ENCODE results near the gene CCDC9B. TPM values are rescaled to one million over a fixed set of nuclear protein-coding genes. Genes with fewer than 3 reads are reported as not detected.

CCDC9B gene
- total RNA-seq, 2 donors from 2014 or later, result 31.8 to 32.2 TPM

GRCh38 chr15:40339621-40339945 is 1.2 kb downstream of the CCDC9B start:
- TF ChIP-seq, protein P1, sequence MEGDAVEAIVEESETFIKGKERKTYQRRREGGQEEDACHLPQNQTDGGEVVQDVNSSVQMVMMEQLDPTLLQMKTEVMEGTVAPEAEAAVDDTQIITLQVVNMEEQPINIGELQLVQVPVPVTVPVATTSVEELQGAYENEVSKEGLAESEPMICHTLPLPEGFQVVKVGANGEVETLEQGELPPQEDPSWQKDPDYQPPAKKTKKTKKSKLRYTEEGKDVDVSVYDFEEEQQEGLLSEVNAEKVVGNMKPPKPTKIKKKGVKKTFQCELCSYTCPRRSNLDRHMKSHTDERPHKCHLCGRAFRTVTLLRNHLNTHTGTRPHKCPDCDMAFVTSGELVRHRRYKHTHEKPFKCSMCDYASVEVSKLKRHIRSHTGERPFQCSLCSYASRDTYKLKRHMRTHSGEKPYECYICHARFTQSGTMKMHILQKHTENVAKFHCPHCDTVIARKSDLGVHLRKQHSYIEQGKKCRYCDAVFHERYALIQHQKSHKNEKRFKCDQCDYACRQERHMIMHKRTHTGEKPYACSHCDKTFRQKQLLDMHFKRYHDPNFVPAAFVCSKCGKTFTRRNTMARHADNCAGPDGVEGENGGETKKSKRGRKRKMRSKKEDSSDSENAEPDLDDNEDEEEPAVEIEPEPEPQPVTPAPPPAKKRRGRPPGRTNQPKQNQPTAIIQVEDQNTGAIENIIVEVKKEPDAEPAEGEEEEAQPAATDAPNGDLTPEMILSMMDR (IDR thresholded peaks at IDR 0.05), result peak in 1 of 2 donors; percentile 47
- Histone ChIP-seq H3K4me3 (peak overlapping the region; percentile 41 to 48), H3K27ac (peak overlapping the region; percentile 96 to 97), H3K4me1 (peaks cover 0 to 97% of the 10 kb centered on the region in 2 donors), H3K36me3 (peaks cover 26% of the 10 kb centered on the region), H3K9me3 (no peaks in the 10 kb centered on the region), H3K27me3 (no peaks in the 10 kb centered on the region)
- no peak for DNase-seq (ENCODE audit: low spot score)

GRCh38 chr15:40338921-40339620 is 1.7 kb downstream of the CCDC9B start:
- peaks cover 0 to 97% of the 10 kb centered on the region in 2 donors for H3K4me1 ChIP-seq
- peak overlapping the region; percentile 96 to 97 for H3K27ac ChIP-seq
- TF ChIP-seq, protein P1 (IDR thresholded peaks at IDR 0.05), result no peak
- H3K36me3 ChIP-seq, result peaks cover 26% of the 10 kb centered on the region
- no peaks in the 10 kb centered on the region for H3K9me3 ChIP-seq
- H3K27me3 ChIP-seq, result no peaks in the 10 kb centered on the region
- H3K4me3 ChIP-seq, result peak overlapping the region; percentile 41 to 48
- DNase-seq (ENCODE audit: low spot score), result no peak

- H3K4me1 ChIP-seq, result peaks cover 0 to 95% of the 10 kb centered on the region in 2 donors
- no peaks in the 10 kb centered on the region for H3K27me3 ChIP-seq
- peaks cover 26% of the 10 kb centered on the region for H3K36me3 ChIP-seq
- TF ChIP-seq, protein P1 (IDR thresholded peaks at IDR 0.05), result peak; percentile 35 to 78
- H3K27ac ChIP-seq, result peak overlapping the region; percentile 96 to 97
- H3K9me3 ChIP-seq, result no peaks in the 10 kb centered on the region
- peak; percentile 78 for DNase-seq (ENCODE audit: low spot score)
- peak overlapping the region in 1 of 2 donors; percentile 48 for H3K4me3 ChIP-seq
These were observed 2.6 kb downstream of the CCDC9B start for GRCh38 chr15:40338041-40338657.

- Histone ChIP-seq H3K27ac (peak overlapping the region; percentile 96 to 97), H3K9me3 (no peaks in the 10 kb centered on the region), H3K36me3 (peaks cover 26% of the 10 kb centered on the region), H3K4me3 (no peak overlapping the region), H3K27me3 (no peaks in the 10 kb centered on the region), H3K4me1 (peaks cover 0 to 90% of the 10 kb centered on the region in 2 donors)
- TF ChIP-seq, protein P1 (IDR thresholded peaks at IDR 0.05), result no peak
- no peak for DNase-seq (ENCODE audit: low spot score)
These were observed 3.1 kb downstream of the CCDC9B start for GRCh38 chr15:40337597-40337996.

GRCh38 chr15:40336744-40337122 is 4.0 kb downstream of the CCDC9B start:
- H3K36me3 ChIP-seq, result peaks cover 26% of the 10 kb centered on the region
- no peaks in the 10 kb centered on the region for H3K9me3 ChIP-seq
- TF ChIP-seq, protein P1 (IDR thresholded peaks at IDR 0.05), result peak in 1 of 2 donors; percentile 13
- no peaks in the 10 kb centered on the region for H3K27me3 ChIP-seq
- H3K4me1 ChIP-seq, result peaks cover 0 to 89% of the 10 kb centered on the region in 2 donors
- no peak for DNase-seq (ENCODE audit: low spot score)
- peak overlapping the region; percentile 96 to 97 for H3K27ac ChIP-seq
- H3K4me3 ChIP-seq, result no peak overlapping the region

Data from right atrium auricular region (tissue), 2 donors.